Measurements from ENCODE around the gene SMLR1. TPM values are rescaled to one million over a fixed set of nuclear protein-coding genes. Genes with fewer than 3 reads are reported as not detected.

Gene SMLR1
- total and polyA plus RNA-seq, 4 donors, result 0.17 to 0.21 TPM; not detected in 2

DNA sequence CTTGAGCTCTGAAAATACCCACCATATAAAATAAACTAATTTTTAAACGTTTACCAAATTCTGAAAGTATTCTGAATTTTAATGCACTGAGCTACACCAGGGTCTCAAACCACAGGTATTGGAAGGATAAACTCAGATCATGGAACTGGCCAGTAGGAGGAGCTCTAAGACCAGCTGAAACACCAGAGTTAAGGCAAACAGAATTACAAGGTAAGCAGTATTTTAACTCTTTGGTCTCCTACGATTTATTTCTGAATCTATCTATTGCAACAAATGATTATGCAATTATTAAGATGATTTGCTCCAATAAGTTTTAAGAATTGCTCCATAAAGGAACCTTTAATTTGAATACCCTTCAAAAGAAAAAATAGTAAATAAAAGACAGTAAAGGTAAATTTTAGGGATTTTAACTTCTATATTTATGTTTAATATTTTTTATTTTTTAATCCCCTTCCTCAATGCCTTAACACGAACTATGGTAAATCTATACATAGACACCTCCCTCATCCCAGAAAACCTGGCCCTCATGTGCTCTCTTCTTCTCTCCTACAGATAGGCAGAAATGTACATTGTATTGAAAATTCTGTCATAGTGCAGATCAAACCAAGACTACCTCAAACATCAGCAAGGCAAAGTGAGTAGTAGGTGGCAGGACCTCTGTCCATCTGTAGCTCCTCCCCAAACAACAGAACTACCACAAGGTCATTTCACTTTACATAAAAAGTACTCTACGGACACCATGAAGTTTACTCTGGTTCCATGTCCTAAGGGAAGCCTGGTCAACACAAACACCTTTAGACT lies 58.4 kb downstream of the SMLR1 start:
- H3K4me3 ChIP-seq (ENCODE audit: low read depth, low read length), result no peak overlapping the region
- WGBS (ENCODE audit: insufficient coverage), result no CpG with 5 or more reads among the region's 4 CpGs
- H3K27ac ChIP-seq (ENCODE audit: low read depth, low read length), result no peak overlapping the region

More for the DNA sequence above, 58.4 kb downstream of the SMLR1 start:
- peak; percentile 75 to 97 (median 86) for DNase-seq (ENCODE audit: low read depth in 4 of 6, low spot score in 6 of 6)
- H3K27me3 ChIP-seq (ENCODE audit: control insufficient read depth, insufficient read depth, low read length), result no peaks in the 10 kb centered on the region
- no peaks in the 10 kb centered on the region for H3K4me1 ChIP-seq (ENCODE audit: control insufficient read depth, insufficient read depth, low read length)
- peaks cover 3% of the 10 kb centered on the region for H3K36me3 ChIP-seq (ENCODE audit: control insufficient read depth, insufficient read depth, low read length)
- no peaks in the 10 kb centered on the region for H3K9me3 ChIP-seq (ENCODE audit: control insufficient read depth, insufficient read depth, low read length)

Other genes starting within 250 kb of the SMLR1 start
- gene EPB41L2, start 235.8 kb downstream of the SMLR1 start, total RNA-seq, result 100 to 1,000 TPM; 122 to 267 TPM
- 100 to 1,000 TPM; 267 to 311 TPM for gene EPB41L2, start 235.8 kb downstream of the SMLR1 start, polyA plus RNA-seq (ENCODE audit: insufficient read length in 2 of 2)

Measured in spinal cord (tissue), 10 donors.